IMR-90 (cell line): Measurements from ENCODE around the gene GPN1. TPM values are rescaled to one million over a fixed set of nuclear protein-coding genes. Genes with fewer than 3 reads are reported as not detected.
"Not testable (repeated sequence)": the region's sequence is repeated elsewhere in the genome, so short reads cannot be mapped to it uniquely, and the experiment has no call there.

ENCODE experiments used
- ATAC-seq: fragments of 200-7000 bp; cut with Tn5 transposase; 2 replicates; pipeline ENCODE4 v1.9.1; 2020; ENCODE audit warnings: low read depth, mild to moderate bottlenecking, moderate library complexity
- BruUV-seq: library from RNA; stranded (reverse); fragments of 400-500 nt; replicated peaks from 2 replicates; lab custom pipeline; 2021; lab: Mats Ljungman, UMichigan
- CTCF ChIA-PET: fragments of 300-600 bp; formaldehyde crosslinking; extraction: SDS; loops from one replicate; lab custom pipeline; 2021; ENCODE audit warnings: antibody characterized with exemption; lab: Yijun Ruan, JAX
- POLR2A ChIA-PET: fragments of 300-600 bp; sonication (Branson Sonifier 250); formaldehyde crosslinking; loops from one replicate; lab custom pipeline; 2022; ENCODE audit warnings: antibody characterized with exemption; ENCODE audit not compliant: unreplicated experiment; lab: Charles Lee
- DNase-seq: peaks from one replicate; pipeline ENCODE4 v3.0.0; 2013
- H2AFZ ChIP-seq: replicated peaks from 2 replicates; pipeline ENCODE3; 2013; ENCODE audit warnings: low read length, mild to moderate bottlenecking; ENCODE audit not compliant: poor library complexity
- H2AK5ac ChIP-seq: 2 replicates; pipeline ENCODE4 v1.6.1; 2013; ENCODE audit warnings: low read depth, low read length, inconsistent platforms
- H2AK9ac ChIP-seq: replicated peaks from 2 replicates; pipeline ENCODE3; 2013; ENCODE audit warnings: mild to moderate bottlenecking, low read depth, low read length, moderate library complexity; ENCODE audit not compliant: poor library complexity
- H2BK120ac ChIP-seq: 2 replicates; pipeline ENCODE4 v1.6.1; 2013; ENCODE audit warnings: low read depth, low read length, inconsistent platforms
- H2BK15ac ChIP-seq: 3 replicates; pipeline ENCODE4 v1.6.1; 2013; ENCODE audit warnings: low read depth, low read length, inconsistent platforms
- H2BK20ac ChIP-seq: 2 replicates; pipeline ENCODE4 v1.6.1; 2013; ENCODE audit warnings: low read depth, mild to moderate bottlenecking, inconsistent platforms, low read length, moderate library complexity
- H2BK5ac ChIP-seq: 2 replicates; pipeline ENCODE4 v1.6.1; 2013; ENCODE audit warnings: mild to moderate bottlenecking, low read depth, low read length, inconsistent platforms; ENCODE audit not compliant: poor library complexity, severe bottlenecking
- H3K14ac ChIP-seq: replicated peaks from 2 replicates; pipeline ENCODE4 v1.6.1; 2013; ENCODE audit warnings: low read depth, low read length, inconsistent platforms
- H3K18ac ChIP-seq: 2 replicates; pipeline ENCODE4 v1.6.1; 2013; ENCODE audit warnings: low read depth, low read length, control low read depth
- H3K23ac ChIP-seq: 2 replicates; pipeline ENCODE4 v1.6.1; 2013; ENCODE audit warnings: low read depth, low read length, inconsistent platforms
- H3K27ac ChIP-seq: 2 replicates; pipeline ENCODE4 v1.5.1; 2013; ENCODE audit warnings: mild to moderate bottlenecking, control low read depth, low read length; ENCODE audit not compliant: insufficient read depth
- H3K27me3 ChIP-seq: 2 replicates; pipeline ENCODE4 v1.6.1; 2013; ENCODE audit warnings: low read length; ENCODE audit not compliant: control insufficient read depth, insufficient read depth
- H3K36me3 ChIP-seq: 2 replicates; pipeline ENCODE4 v1.6.1; 2013; ENCODE audit warnings: low read length, mixed read lengths; ENCODE audit not compliant: control insufficient read depth, insufficient read depth
- H3K4ac ChIP-seq: 2 replicates; pipeline ENCODE4 v1.6.1; 2013; ENCODE audit warnings: low read depth, low read length, inconsistent platforms
- H3K4me1 ChIP-seq: 2 replicates; pipeline ENCODE4 v1.6.1; 2013; ENCODE audit warnings: low read length, mixed read lengths; ENCODE audit not compliant: control insufficient read depth, insufficient read depth
- H3K4me2 ChIP-seq: 2 replicates; pipeline ENCODE4 v1.6.1; 2013; ENCODE audit warnings: low read depth, mild to moderate bottlenecking, control low read depth, low read length, moderate library complexity
- H3K4me3 ChIP-seq: 2 replicates; pipeline ENCODE4 v1.5.1; 2013; ENCODE audit warnings: low read depth, mild to moderate bottlenecking, control low read depth, low read length, moderate library complexity; ENCODE audit not compliant: insufficient read depth
- H3K56ac ChIP-seq: 2 replicates; pipeline ENCODE4 v1.6.1; 2013; ENCODE audit warnings: low read length, inconsistent platforms; ENCODE audit not compliant: insufficient read depth; ENCODE audit errors: extremely low read depth
- H3K79me1 ChIP-seq, 2 experiments: 2 replicates each; pipeline ENCODE4 v1.6.1; 2013; ENCODE audit warnings: low read length in 2 of 2, inconsistent platforms in 1 of 2, low read depth in 1 of 2
- H3K9ac ChIP-seq: 2 replicates; pipeline ENCODE4 v1.6.1; 2013; ENCODE audit warnings: low read depth, low read length, control low read depth
- H3K9me1 ChIP-seq: 2 replicates; pipeline ENCODE4 v1.6.1; 2013; ENCODE audit warnings: low read length, inconsistent platforms; ENCODE audit not compliant: insufficient read depth
- H3K9me3 ChIP-seq: 2 replicates; pipeline ENCODE4 v1.6.1; 2013; ENCODE audit warnings: low read length; ENCODE audit not compliant: control insufficient read depth, insufficient read depth
- H4K20me1 ChIP-seq: 2 replicates; pipeline ENCODE4 v1.6.1; 2013; ENCODE audit warnings: low read length, inconsistent platforms; ENCODE audit not compliant: insufficient read depth
- H4K5ac ChIP-seq: 2 replicates; pipeline ENCODE4 v1.6.1; 2013; ENCODE audit warnings: mild to moderate bottlenecking, low read depth, low read length, control low read depth
- H4K8ac ChIP-seq, 2 experiments: 2 replicates each; pipeline ENCODE4 v1.6.1; 2013; ENCODE audit warnings: low read depth in 2 of 2, low read length in 2 of 2, control low read depth in 1 of 2, inconsistent platforms in 1 of 2
- H4K91ac ChIP-seq: 2 replicates; pipeline ENCODE4 v1.6.1; 2013; ENCODE audit warnings: low read depth, low read length, inconsistent platforms; ENCODE audit not compliant: insufficient read depth
- WGBS, 2 experiments: methylation state at CpG; one replicate each; pipeline versions ENCODE4 v1.1.5 to v1.1.7; 2013; ENCODE audit warnings: missing lambda C conversion rate in 2 of 2; ENCODE audit not compliant: insufficient read length in 1 of 2; ENCODE audit errors: extremely low coverage in 2 of 2; 5-methylcytosine and 5-hydroxymethylcytosine counted together
- dilution Hi-C: fragments of 300-500 bp; cut with HindIII; formaldehyde crosslinking; loops from one replicate; pipeline ENCODE4 v1.14.3; 2018; ENCODE audit warnings: low sequenced_read_pairs; ENCODE audit not compliant: unreplicated experiment
- in situ Hi-C: fragments of 300-500 bp; cut with MboI; formaldehyde crosslinking; loops from 3 replicates; pipeline ENCODE4 v1.14.3; 2019; ENCODE audit warnings: low sequenced_read_pairs, inconsistent platforms, mixed read lengths
- intact Hi-C: fragments of 100-400 bp; cut with micrococcal nuclease; formaldehyde crosslinking; loops from 2 replicates; pipeline ENCODE4 v1.10.0; 2022
- polyA plus RNA-seq, 3 experiments: library from polyadenylated mRNA; depleted of rRNA; stranded (reverse); fragments of >200 nt; gene quantifications; 2 replicates each; pipeline ENCODE4 v1.2.3, GENCODE V29; 2012; ENCODE audit warnings: low replicate concordance in 1 of 3
- total RNA-seq: library from RNA; depleted of rRNA; stranded (reverse); fragments of >200 nt; gene quantifications from 2 replicates; pipeline ENCODE4 v1.2.3, GENCODE V29; 2012

GPN1 gene
- total and polyA plus RNA-seq, 2 of the 4 experiments (the other 2 are of a cell fraction) = 37.8 to 63.8 TPM

DNA sequence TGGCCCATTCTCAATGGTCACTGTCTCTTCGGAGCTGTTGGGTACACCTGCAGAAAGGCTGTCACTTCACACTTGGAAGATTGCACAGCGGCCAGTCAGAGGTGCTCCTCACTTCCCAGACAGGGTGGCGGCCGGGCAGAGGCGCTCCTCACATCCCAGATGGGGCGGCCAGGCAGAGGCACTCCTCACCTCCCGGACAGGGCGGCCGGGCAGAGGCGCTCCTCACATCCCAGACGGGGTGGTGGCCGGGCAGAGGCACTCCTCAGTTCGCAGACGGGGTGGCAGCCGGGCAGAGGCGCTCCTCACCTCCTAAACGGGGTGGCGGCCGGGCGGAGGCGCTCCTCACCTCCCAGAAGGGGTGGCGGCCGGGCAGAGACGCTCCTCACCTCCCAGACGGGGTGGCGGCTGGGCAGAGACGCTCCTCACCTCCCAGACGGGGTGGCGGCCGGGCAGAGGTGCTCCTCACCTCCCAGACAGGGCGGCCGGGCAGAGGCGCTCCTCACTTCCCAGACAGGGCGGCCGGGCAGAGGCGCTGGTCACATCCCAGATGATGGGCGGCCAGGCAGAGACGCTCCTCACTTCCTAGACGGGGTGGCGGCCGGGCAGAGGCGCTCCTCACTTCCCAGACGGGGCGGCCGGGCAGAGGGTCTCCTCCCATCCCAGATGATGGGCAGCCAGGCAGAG lies 34.7 kb upstream of the GPN1 start:
- BruUV-seq, in situ Hi-C loops, H3K9me1 ChIP-seq: not testable (repeated sequence)

GRCh38 chr2:27595412-27595811 lies 33.4 kb upstream of the GPN1 start:
- H2AK9ac ChIP-seq, H3K27ac ChIP-seq, H3K18ac ChIP-seq, H4K8ac ChIP-seq, H3K9me3 ChIP-seq, H2AFZ ChIP-seq, H4K91ac ChIP-seq, H2BK120ac ChIP-seq, in situ Hi-C loops, H3K23ac ChIP-seq, POLR2A ChIA-PET, H4K5ac ChIP-seq, H3K14ac ChIP-seq, H2BK15ac ChIP-seq, H2BK20ac ChIP-seq, H3K4me2 ChIP-seq, H2AK5ac ChIP-seq, BruUV-seq, H3K9ac ChIP-seq, H2BK5ac ChIP-seq, H3K56ac ChIP-seq, H3K4me3 ChIP-seq, H3K27me3 ChIP-seq, dilution Hi-C loops, H3K36me3 ChIP-seq, CTCF ChIA-PET, intact Hi-C loops, DNase-seq, ATAC-seq, H3K4ac ChIP-seq: not testable (repeated sequence)
- Histone ChIP-seq H3K79me1 (peaks cover 24 to 72% of the 10 kb centered on the region in 2 experiments), H3K9me1 (peaks cover 12% of the 10 kb centered on the region), H3K4me1 (peaks cover 13% of the 10 kb centered on the region), H4K20me1 (peaks cover 62% of the 10 kb centered on the region)
- WGBS, 2 experiments = no CpG with 5 or more reads among the region's 9 CpGs

More for the DNA sequence above, 34.7 kb upstream of the GPN1 start:
- H3K18ac ChIP-seq, H3K9me3 ChIP-seq, H2AK5ac ChIP-seq, H4K5ac ChIP-seq, H3K9ac ChIP-seq, H3K23ac ChIP-seq, H3K4ac ChIP-seq, H3K56ac ChIP-seq, H4K8ac ChIP-seq, H3K36me3 ChIP-seq, POLR2A ChIA-PET, H3K4me2 ChIP-seq, H3K14ac ChIP-seq, H2BK5ac ChIP-seq, H2AK9ac ChIP-seq, H4K91ac ChIP-seq, H3K27ac ChIP-seq, CTCF ChIA-PET, H2AFZ ChIP-seq, H3K4me3 ChIP-seq, dilution Hi-C loops, ATAC-seq, H2BK20ac ChIP-seq, H2BK120ac ChIP-seq, H3K27me3 ChIP-seq, DNase-seq, H2BK15ac ChIP-seq, intact Hi-C loops: not testable (repeated sequence)
- Histone ChIP-seq H4K20me1 (peaks cover 59% of the 10 kb centered on the region), H3K4me1 (peaks cover 13% of the 10 kb centered on the region), H3K79me1 (peaks cover 12 to 60% of the 10 kb centered on the region in 2 experiments)
- WGBS, 2 experiments = 99% methylated on average over 23 of the region's 45 CpGs; no CpG with 5 or more reads in 1 of the 2 experiments
